ENCODE results near the gene FNDC4. TPM values are rescaled to one million over a fixed set of nuclear protein-coding genes. Genes with fewer than 3 reads are reported as not detected.

Gene FNDC4
- total RNA-seq, 4 donors from 2014 or later = 2.6 to 9.1 (median 5.0) TPM

DNA sequence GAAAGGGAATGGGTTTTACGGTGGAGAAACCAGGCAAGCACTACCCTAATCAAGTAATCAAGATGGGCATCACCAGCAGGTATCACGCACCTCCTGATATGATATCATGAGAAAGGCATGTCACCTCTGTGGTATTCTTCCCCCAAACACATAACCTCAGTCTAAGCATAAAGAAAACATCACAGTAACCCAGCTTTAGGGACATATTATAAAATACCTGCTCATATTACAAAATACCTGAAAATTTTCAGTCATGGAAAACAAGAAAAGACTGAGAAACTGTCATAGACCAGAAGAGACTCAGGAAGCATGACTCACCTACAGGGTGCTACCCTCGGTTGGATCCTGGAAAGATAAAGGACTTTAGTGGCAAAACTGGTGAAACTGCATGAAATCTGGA is 32.2 kb upstream of the FNDC4 start:
- no peak overlapping the region for H3K4me3 ChIP-seq (ENCODE audit: low read depth, poor library complexity, severe bottlenecking)
- 55% methylated on average over 3 of the region's 3 CpGs for WGBS, 2 donors
- intact Hi-C loops (cut with DNase I; ENCODE audit: low total_unique reads) = no loop called here
- no peak for DNase-seq (ENCODE audit: low spot score in 2 of 2)
- TF ChIP-seq, protein P1, sequence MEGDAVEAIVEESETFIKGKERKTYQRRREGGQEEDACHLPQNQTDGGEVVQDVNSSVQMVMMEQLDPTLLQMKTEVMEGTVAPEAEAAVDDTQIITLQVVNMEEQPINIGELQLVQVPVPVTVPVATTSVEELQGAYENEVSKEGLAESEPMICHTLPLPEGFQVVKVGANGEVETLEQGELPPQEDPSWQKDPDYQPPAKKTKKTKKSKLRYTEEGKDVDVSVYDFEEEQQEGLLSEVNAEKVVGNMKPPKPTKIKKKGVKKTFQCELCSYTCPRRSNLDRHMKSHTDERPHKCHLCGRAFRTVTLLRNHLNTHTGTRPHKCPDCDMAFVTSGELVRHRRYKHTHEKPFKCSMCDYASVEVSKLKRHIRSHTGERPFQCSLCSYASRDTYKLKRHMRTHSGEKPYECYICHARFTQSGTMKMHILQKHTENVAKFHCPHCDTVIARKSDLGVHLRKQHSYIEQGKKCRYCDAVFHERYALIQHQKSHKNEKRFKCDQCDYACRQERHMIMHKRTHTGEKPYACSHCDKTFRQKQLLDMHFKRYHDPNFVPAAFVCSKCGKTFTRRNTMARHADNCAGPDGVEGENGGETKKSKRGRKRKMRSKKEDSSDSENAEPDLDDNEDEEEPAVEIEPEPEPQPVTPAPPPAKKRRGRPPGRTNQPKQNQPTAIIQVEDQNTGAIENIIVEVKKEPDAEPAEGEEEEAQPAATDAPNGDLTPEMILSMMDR (IDR thresholded peaks at IDR 0.05) = no peak
- no peak for TF ChIP-seq POLR2A (IDR thresholded peaks at IDR 0.05)

DNA sequence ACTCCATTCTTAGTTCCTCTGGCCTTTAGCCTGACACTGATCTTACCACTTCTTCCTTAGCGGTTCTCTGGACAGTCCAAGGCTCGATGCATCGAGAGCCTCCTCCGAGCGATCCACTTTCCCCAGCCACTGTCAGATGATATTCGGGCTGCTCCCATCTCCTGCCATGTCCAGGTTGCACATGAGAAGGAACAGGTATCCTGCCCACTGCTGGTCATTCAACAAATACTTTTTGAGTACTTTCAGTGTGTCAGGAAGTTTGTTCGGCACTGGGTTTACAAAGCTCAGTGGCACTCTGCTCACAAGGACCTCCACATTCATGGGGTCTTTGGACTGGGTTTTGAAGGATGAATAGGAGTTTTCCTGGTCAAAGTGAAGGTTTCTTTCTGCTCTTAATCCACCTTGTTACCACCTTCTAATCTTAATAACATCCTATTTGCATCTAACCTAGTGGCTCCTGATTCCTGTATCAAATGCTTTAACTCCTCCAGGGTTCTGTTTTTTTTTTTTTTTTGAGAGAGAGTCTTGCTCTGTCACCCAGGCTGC is 27.5 kb upstream of the FNDC4 start:
- 94% methylated on average over 7 of the region's 7 CpGs for WGBS, 2 donors
- H3K4me3 ChIP-seq (ENCODE audit: low read depth, poor library complexity, severe bottlenecking) = no peak overlapping the region
- no peak for DNase-seq (ENCODE audit: low spot score in 2 of 2)
- intact Hi-C loops (cut with DNase I; ENCODE audit: low total_unique reads) = no loop called here
- TF ChIP-seq, protein P1 (IDR thresholded peaks at IDR 0.05) = no peak
- TF ChIP-seq POLR2A (IDR thresholded peaks at IDR 0.05) = no peak

DNA sequence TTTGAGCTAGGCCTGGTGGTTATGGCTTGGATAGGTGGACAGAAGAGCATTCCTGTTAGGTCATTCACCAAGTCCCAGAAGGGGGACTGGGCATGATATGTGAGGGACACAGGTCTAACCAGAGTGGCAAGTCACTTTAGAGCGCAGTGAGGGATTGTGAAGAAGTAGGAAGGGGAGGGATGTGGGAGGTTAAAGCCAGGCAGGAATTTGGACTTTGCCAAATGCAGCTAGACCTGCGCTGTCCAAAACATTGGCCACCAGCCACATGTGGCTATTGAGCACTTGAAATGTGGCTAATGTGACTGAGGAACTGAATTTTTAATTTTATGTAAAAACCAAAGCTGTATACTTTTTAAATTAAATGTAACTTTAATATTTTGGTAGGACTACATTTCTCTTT is 25.3 kb upstream of the FNDC4 start:
- intact Hi-C loops (cut with DNase I; ENCODE audit: low total_unique reads) = no loop called here
- no peak for TF ChIP-seq POLR2A (IDR thresholded peaks at IDR 0.05)
- TF ChIP-seq, protein P1 (IDR thresholded peaks at IDR 0.05) = no peak
- 84 to 94% methylated on average over 2 of the region's 2 CpGs for WGBS, 2 donors
- H3K4me3 ChIP-seq (ENCODE audit: low read depth, poor library complexity, severe bottlenecking) = no peak overlapping the region
- DNase-seq (ENCODE audit: low spot score in 2 of 2) = no peak

DNA sequence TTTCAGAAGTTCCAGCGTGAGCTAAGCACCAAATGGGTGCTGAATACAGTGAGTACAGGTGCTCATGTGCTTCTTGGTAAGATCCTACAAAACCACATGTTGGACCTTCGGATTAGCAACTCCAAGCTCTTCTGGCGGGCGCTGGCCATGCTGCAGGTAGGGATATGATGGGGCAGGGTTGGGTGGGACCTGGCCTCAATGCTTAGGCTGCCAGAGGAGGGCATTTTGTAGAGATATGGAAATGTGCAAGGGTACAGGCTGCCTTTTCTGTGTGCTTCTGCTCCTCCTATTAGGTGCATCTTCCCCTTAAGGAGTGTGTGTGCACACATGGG is 23.7 kb upstream of the FNDC4 start:
- intact Hi-C loops (cut with DNase I; ENCODE audit: low total_unique reads) = no loop called here
- WGBS, 2 donors = 90 to 94% methylated on average over 4 of the region's 4 CpGs
- TF ChIP-seq POLR2A (IDR thresholded peaks at IDR 0.05) = no peak
- TF ChIP-seq, protein P1 (IDR thresholded peaks at IDR 0.05) = no peak
- no peak for DNase-seq (ENCODE audit: low spot score in 2 of 2)
- H3K4me3 ChIP-seq (ENCODE audit: low read depth, poor library complexity, severe bottlenecking) = no peak overlapping the region

DNA sequence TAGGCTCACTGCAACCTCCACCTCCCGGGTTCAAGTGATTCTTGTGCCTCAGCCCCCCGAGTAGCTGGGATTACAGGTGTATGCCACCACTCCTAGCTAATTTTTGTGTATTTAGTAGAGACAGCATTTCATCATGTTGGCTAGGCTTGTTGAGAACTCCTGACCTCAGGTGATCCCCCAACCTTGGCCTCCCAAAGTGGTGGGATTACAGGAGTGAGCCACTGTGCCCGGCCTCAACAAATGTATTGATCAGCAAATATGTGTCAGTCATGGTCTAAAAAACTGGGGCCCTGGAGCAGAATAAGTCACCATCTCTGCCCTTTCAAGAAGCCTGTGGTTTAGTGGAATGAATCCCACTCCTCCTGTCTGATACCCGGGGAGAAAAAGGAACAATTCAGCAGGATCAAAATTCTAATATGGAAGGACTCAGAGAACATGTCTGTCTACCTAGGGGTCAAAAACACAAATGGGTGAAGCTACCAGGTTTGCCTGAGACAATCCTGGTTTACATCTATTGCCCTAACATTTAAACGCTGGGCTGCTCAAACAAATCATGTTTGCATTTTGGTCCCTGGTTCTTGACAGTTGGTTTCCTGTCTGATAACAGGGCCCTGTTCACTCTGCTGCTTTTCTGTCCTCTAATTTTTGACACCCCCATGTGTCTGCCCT is 23.2 kb upstream of the FNDC4 start:
- no peak for TF ChIP-seq POLR2A (IDR thresholded peaks at IDR 0.05)
- 82 to 83% methylated on average over 5 of the region's 5 CpGs for WGBS, 2 donors
- no peak overlapping the region for H3K4me3 ChIP-seq (ENCODE audit: low read depth, poor library complexity, severe bottlenecking)
- intact Hi-C loops (cut with DNase I; ENCODE audit: low total_unique reads) = no loop called here
- DNase-seq (ENCODE audit: low spot score in 2 of 2) = no peak

DNA sequence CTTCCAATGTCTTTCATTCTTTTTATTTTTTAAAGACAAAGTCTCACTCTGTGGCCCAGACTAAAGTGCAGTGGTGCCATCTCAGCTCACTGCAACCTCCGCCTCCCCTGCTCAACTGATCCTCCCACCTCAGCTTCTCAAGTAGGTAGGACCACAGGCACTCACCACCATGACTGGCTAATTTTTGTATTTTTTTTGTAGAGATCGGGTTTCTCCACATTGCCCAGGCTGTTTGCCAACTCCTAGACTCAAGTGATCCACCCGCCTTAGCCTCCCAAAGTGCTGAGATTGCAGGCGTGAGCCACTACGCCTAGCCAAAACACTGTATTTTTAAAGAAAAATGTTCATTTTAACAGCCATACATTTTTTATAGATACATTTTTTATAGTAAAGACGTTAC is 14.3 kb upstream of the FNDC4 start:
- intact Hi-C loops (cut with DNase I; ENCODE audit: low total_unique reads) = no loop called here
- DNase-seq (ENCODE audit: low spot score in 2 of 2) = no peak
- TF ChIP-seq, protein P1 (IDR thresholded peaks at IDR 0.05) = no peak
- no peak for TF ChIP-seq POLR2A (IDR thresholded peaks at IDR 0.05)
- WGBS, 2 donors = 40 to 42% methylated on average over 6 of the region's 6 CpGs
- H3K4me3 ChIP-seq (ENCODE audit: low read depth, poor library complexity, severe bottlenecking) = no peak overlapping the region
